NB4 (cell line): ENCODE results near the gene SELP.

Experiments used
- DNase-seq: peaks from one replicate; pipeline ENCODE4 v3.0.0; 2010; ENCODE audit warnings: low read depth
- H3K4me3 ChIP-seq: one replicate; pipeline ENCODE4 v1.5.1; 2011; ENCODE audit warnings: mild to moderate bottlenecking, low read depth, low read length, moderate library complexity
- MYC ChIP-seq: IDR thresholded peaks from 2 replicates; pipeline ENCODE4 v1.6.1; 2011; ENCODE audit warnings: low read depth, low read length
- POLR2A ChIP-seq: IDR thresholded peaks from 2 replicates; pipeline ENCODE4 v1.6.1; 2011; ENCODE audit warnings: mild to moderate bottlenecking; ENCODE audit not compliant: insufficient read length; ENCODE audit errors: extremely low read depth
- TF ChIP-seq, protein P1 (sequence below): IDR thresholded peaks from one replicate; pipeline ENCODE4 v1.5.1; 2012; ENCODE audit warnings: low read depth, low read length
- TF ChIP-seq, protein P2 (sequence below): IDR thresholded peaks from 2 replicates; pipeline ENCODE4 v1.6.1; 2011; ENCODE audit warnings: low read depth, low read length

The SELP gene

DNA sequence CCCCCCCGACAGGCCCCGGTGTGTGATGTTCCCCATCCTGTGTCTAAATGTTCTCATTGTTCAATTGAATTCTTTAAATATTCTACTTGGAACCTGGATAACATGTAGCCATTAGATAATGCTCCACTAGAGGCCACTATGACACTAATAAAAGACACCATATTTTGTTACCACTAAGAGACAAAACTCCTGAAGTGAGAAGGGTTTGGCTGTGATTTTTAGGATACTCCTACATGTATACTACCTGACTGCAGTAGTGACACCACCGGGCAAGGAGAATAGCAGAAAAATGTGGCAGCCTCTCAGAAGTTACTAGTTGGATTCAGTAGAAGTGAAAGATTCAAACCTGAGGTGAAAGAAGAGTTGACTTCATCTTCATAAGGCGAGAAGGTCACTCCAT, 79.6 kb downstream of the SELP start:
- DNase-seq: peak; percentile 42
- TF ChIP-seq MYC (no peak), POLR2A (no peak)
- TF ChIP-seq, protein P1, sequence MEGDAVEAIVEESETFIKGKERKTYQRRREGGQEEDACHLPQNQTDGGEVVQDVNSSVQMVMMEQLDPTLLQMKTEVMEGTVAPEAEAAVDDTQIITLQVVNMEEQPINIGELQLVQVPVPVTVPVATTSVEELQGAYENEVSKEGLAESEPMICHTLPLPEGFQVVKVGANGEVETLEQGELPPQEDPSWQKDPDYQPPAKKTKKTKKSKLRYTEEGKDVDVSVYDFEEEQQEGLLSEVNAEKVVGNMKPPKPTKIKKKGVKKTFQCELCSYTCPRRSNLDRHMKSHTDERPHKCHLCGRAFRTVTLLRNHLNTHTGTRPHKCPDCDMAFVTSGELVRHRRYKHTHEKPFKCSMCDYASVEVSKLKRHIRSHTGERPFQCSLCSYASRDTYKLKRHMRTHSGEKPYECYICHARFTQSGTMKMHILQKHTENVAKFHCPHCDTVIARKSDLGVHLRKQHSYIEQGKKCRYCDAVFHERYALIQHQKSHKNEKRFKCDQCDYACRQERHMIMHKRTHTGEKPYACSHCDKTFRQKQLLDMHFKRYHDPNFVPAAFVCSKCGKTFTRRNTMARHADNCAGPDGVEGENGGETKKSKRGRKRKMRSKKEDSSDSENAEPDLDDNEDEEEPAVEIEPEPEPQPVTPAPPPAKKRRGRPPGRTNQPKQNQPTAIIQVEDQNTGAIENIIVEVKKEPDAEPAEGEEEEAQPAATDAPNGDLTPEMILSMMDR: no peak
- TF ChIP-seq, protein P2, sequence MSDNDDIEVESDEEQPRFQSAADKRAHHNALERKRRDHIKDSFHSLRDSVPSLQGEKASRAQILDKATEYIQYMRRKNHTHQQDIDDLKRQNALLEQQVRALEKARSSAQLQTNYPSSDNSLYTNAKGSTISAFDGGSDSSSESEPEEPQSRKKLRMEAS: no peak
- H3K4me3 ChIP-seq: no peak overlapping the region

DNA sequence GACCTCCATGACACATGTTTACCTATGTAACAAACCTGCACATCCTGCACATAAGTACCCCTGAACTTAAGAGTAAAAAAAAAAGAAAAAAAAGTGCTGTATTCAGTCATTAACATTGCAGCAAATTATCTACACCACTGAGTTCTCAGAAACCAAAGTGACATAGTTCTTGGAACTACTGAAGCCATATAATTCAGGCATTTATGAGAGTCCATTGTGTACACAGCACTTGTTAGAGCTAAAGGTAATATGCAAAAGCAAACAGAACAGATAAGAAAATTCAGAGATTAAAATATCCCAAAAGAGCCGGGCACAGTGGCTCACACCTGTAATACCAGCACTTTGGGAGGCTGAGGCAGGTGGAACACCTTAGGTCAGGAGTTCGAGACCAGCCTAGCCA, 81.6 kb downstream of the SELP start:
- no peak for DNase-seq
- TF ChIP-seq, protein P1: no peak
- TF ChIP-seq POLR2A: no peak
- H3K4me3 ChIP-seq: no peak overlapping the region

DNA sequence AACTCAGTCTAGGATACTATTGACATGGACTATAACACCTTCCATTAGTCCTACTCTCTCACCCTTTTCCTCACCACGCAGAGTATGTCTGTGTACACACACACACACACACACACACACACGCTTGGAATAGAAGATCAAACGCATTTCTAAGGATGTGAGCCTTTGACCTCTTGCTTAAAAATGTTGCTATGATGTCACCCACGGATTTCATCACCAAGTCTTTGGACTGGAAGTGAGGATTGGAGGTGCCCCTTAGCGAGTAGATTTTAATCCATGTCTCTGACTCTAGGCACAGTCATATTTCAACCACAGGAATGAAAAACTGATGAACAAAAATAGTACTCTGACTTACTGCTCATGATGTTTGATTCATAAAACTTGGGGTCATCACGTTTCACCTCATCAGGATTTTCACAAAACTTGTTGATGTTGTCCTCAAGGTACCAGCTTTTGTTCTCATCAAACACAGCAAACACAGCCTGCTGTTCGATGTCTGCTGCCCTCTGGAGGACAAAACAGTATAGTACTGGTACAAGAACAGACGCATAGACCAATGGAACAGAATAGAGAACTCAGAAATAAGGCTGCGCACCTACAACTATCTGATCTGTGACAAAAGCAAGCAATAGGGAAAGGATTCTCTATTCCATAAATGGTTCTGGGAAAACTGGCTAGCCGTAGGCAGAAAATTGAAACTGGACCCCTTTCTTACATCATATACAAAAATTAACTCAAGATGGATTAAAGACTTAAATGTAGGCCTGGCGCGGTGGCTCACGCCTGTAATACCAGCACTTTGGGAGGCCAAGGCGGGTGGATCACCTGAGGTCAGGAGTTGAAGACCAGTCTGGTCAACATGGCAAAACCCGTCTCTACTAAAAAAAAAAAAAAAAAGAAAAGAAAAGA, 83.6 kb downstream of the SELP start:
- peak; percentile 73 for DNase-seq
- H3K4me3 ChIP-seq: no peak overlapping the region
- TF ChIP-seq, protein P1: peak; percentile 64
- TF ChIP-seq POLR2A: no peak

DNA sequence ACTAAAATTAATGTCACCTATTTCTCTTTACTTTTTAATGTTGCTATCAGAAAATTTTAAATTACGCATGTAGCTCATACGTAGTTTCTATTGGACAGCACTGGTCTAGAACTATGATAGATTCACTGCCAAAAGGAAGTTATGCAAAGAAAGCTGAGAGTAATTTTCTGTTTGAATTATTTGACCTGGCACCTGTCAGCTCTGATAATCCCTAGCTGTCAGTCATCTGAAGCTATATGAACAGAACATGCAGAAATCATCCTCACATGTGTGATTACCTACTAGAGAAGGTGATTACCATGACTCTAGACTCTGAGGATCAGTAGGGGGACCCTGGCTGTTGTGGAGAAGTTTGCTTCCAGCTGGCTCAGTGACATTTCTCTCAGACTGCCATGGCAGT, 84.5 kb downstream of the SELP start:
- TF ChIP-seq MYC (no peak), POLR2A (no peak)
- TF ChIP-seq, protein P2: no peak
- TF ChIP-seq, protein P1: no peak
- DNase-seq: no peak
- H3K4me3 ChIP-seq: no peak overlapping the region

DNA sequence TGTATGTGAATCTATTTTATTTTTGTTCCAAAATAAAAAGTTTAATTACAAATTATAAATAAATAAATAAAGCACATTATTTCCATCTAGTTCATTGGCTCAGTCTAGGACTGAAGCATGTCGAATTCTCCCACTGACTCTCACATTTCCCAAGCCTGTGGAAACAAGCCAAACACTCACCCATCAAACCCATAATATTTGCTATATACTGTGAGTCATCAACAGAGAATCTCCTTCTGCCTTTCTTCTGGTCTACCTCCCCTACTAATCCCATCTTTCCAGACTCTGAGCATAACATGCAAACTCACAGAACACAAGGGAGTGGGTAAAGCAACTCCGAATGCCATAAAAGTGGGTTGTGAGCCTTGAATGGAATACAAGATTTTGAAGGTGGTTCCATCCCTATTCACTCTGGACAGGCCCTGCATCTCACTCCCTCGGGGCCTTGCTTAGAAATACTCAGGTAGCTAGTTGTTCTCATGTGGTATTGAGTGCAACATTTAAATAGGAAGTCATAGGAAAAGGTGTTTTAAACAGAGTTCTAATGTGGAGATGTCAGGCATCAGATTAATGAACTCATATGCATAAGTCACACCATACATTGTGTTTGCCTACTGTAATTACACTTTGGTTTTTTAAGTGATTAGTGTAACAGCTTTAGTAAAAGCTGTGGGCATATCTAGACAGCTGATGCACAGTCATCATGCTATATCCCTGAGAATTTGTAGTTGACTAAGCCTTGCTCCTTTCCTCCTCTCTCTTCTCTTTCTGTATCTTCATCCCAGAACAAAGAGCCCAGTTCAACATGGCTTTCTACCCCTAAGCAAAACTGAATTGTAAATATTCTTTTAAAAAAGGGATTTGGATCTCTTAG, 90.7 kb downstream of the SELP start:
- no peak overlapping the region for H3K4me3 ChIP-seq
- no peak for DNase-seq
- TF ChIP-seq MYC: no peak
- TF ChIP-seq POLR2A: no peak
- TF ChIP-seq, protein P1: no peak
- TF ChIP-seq, protein P2: no peak
